ENCODE data around the gene HEMGN. TPM values are rescaled to one million over a fixed set of nuclear protein-coding genes. Genes with fewer than 3 reads are reported as not detected.

Gene HEMGN
- total and polyA plus RNA-seq, 2 of the 13 experiments (the other 11 are each of a cell fraction or from before 2014, with no cell fraction given) = not detected

GRCh38 chr9:97921959-97922724 is 15.8 kb downstream of the HEMGN start, which contains the start of gene TRMO (continued):
- TF ChIP-seq ZSCAN5A (CRISPR knock-in tag; IDR thresholded peaks at IDR 0.05; ENCODE audit: borderline replicate concordance) = no peak
- no peak; the same call in 1 of the 2 replicates for TF ChIP-seq ZNF552 (CRISPR knock-in tag; IDR thresholded peaks at IDR 0.05; ENCODE audit: borderline replicate concordance)
- peak; percentile 95 for TF ChIP-seq POGZ (CRISPR knock-in tag; IDR thresholded peaks at IDR 0.05)
- peak; percentile 83 for TF ChIP-seq ZNF383 (CRISPR knock-in tag; IDR thresholded peaks at IDR 0.05; ENCODE audit: borderline replicate concordance)
- peak; percentile 52; the same call in 1 of the 2 replicates for TF ChIP-seq ZNF180 (CRISPR knock-in tag; IDR thresholded peaks at IDR 0.05; ENCODE audit: borderline replicate concordance, low read depth)
- 0 out of 2 replicates have a peak, but pooled peaks have one; percentile 47 for TF ChIP-seq FIP1L1 (IDR thresholded peaks at IDR 0.05; ENCODE audit: borderline replicate concordance, insufficient read depth, low read depth, low read length)
- peak; percentile 98 for TF ChIP-seq ZNF574 (CRISPR knock-in tag; IDR thresholded peaks at IDR 0.05)
- TF ChIP-seq MAZ (IDR thresholded peaks at IDR 0.05; ENCODE audit: borderline replicate concordance, low read depth, low read length) = no peak
- peak; percentile 68; the same call in 1 of the 2 replicates for TF ChIP-seq MAZ (CRISPR knock-in tag; IDR thresholded peaks at IDR 0.05; ENCODE audit: low read depth)
- peak; percentile 34; the same call in 1 of the 2 replicates for TF ChIP-seq CHD2 (IDR thresholded peaks at IDR 0.05; ENCODE audit: low read depth, low read length)
- TF ChIP-seq ZBTB10 (CRISPR knock-in tag; IDR thresholded peaks at IDR 0.05; ENCODE audit: borderline replicate concordance) = peak; percentile 59; the same call in 1 of the 2 replicates
- no peak; the same call in 1 of the 2 replicates for TF ChIP-seq ZFP82 (CRISPR knock-in tag; IDR thresholded peaks at IDR 0.05; ENCODE audit: borderline replicate concordance)
- no peak for TF ChIP-seq HMGA1 (CRISPR knock-in tag; conservative IDR thresholded peaks at IDR 0.05)
- TF ChIP-seq ZNF761 (CRISPR knock-in tag; conservative IDR thresholded peaks at IDR 0.05) = peak; percentile 90; the same call in 1 of the 2 replicates
- TF ChIP-seq ZZZ3 (CRISPR knock-in tag; IDR thresholded peaks at IDR 0.05; ENCODE audit: borderline replicate concordance) = peak; percentile 96; the same call in 1 of the 2 replicates
- TF ChIP-seq DR1 (CRISPR knock-in tag; IDR thresholded peaks at IDR 0.05) = peak; percentile 85; the same call in 1 of the 2 replicates
- peak; percentile 97 for TF ChIP-seq PHF8 (CRISPR knock-in tag; IDR thresholded peaks at IDR 0.05)
- TF ChIP-seq ZNF281 (CRISPR knock-in tag; IDR thresholded peaks at IDR 0.05; ENCODE audit: borderline replicate concordance) = peak; percentile 21; the same call in 1 of the 2 replicates
